ENCODE measurements around the gene ITGA4. TPM values are rescaled to one million over a fixed set of nuclear protein-coding genes. Genes with fewer than 3 reads are reported as not detected.

ITGA4 gene
- total RNA-seq, 1 donor: 27.6 TPM

DNA sequence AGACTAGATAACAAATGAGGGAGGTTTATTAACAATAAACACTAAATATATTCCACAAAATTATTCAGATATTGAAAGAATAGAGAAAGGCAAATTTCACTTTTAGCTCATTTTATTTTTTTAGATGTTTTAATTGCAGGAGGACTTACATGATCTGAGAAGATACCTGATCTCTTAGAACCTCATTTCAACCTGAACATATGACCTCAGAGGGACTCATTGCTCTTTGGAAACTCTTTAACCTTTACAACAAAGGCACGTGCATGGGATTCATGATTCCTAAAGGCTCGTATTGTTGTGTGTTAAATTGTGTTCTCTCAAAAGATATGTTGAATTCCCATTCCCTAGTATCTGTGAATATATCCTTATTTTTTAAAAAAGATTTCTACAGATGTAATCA, 35.7 kb upstream of the ITGA4 start:
- DNase-seq (ENCODE audit: low read depth): no peak
- TF ChIP-seq, protein P1, sequence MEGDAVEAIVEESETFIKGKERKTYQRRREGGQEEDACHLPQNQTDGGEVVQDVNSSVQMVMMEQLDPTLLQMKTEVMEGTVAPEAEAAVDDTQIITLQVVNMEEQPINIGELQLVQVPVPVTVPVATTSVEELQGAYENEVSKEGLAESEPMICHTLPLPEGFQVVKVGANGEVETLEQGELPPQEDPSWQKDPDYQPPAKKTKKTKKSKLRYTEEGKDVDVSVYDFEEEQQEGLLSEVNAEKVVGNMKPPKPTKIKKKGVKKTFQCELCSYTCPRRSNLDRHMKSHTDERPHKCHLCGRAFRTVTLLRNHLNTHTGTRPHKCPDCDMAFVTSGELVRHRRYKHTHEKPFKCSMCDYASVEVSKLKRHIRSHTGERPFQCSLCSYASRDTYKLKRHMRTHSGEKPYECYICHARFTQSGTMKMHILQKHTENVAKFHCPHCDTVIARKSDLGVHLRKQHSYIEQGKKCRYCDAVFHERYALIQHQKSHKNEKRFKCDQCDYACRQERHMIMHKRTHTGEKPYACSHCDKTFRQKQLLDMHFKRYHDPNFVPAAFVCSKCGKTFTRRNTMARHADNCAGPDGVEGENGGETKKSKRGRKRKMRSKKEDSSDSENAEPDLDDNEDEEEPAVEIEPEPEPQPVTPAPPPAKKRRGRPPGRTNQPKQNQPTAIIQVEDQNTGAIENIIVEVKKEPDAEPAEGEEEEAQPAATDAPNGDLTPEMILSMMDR (IDR thresholded peaks at IDR 0.05; ENCODE audit: insufficient read depth, low read length): no peak
- H3K4me3 ChIP-seq (ENCODE audit: low read depth, low read length): no peak overlapping the region

DNA sequence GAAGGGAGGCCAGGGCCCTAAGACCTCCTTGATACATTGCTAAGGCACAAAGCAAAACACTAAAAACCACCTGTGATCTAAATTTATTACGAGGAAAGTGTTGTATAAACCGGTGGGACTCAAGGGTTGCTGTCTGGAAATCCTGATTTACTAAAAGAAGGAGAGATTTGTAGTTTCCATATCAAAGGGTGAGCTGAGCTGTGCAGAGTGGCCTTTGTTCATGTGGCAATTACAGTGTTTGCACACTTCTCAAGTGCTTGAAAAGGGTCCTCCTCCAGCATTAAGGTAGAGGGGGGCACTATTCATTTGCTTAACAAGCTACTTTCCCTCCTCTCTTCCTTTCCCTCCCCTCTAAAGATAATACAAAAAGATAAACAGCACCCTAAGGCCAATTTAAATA, 30.5 kb upstream of the ITGA4 start:
- H3K4me3 ChIP-seq (ENCODE audit: low read depth, low read length): no peak overlapping the region
- TF ChIP-seq, protein P1 (IDR thresholded peaks at IDR 0.05; ENCODE audit: insufficient read depth, low read length): no peak
- no peak for DNase-seq (ENCODE audit: low read depth)

DNA sequence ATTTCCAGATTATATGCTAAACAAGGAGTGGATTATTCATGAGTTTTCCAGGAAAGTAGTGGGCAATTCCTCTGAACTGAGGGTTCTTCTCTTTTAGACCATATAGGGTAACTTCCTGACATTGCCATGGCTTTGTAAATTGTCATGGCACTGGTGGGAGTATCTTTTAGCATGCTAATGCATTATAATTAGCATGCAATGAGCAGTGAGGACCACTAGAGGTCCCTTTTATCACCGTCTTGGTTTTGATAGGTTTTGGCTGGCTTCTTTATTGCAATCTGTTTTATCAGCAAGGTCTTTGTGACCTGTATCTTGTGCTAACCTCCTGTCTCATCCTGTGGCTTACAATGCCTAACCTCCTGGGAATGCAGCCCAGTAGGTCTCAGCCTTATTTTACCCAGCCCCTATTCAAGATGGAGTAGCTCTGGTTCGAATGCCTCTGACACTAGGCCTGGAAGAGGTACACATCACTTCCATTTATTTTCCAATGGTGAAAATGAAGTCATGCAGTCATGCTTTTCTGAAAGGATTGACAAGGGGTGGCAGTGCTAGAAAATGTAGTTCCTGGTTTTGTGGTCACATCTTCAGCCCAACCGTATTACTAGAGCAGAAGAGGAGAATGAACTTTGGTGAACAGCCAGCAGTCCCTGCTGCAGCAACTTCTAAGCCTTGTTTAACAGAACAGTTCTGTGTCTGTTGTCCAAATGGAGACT, 26.6 kb upstream of the ITGA4 start:
- TF ChIP-seq, protein P1 (IDR thresholded peaks at IDR 0.05; ENCODE audit: insufficient read depth, low read length): peak; percentile 47
- H3K4me3 ChIP-seq (ENCODE audit: low read depth, low read length): no peak overlapping the region
- peak; percentile 6 for DNase-seq (ENCODE audit: low read depth)

DNA sequence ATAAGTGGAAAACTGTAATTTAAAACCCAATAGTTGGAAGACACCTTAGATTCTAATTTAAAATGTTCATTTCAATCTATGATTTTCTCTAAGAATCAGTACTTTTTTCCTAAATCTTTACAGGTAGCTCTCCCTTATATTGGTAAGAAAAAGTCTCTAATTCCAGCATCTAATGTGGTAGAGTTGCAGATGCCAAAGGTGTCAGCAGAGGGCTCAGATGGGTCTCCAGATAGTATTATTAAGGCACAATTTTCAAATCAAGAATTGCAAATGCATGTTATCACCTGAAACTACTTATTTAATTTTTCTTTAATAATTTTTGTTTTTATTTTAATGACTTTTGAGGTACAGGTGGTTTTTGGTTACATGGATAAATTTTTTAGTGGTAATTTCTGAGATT, 25.5 kb upstream of the ITGA4 start:
- no peak overlapping the region for H3K4me3 ChIP-seq (ENCODE audit: low read depth, low read length)
- DNase-seq (ENCODE audit: low read depth): no peak
- TF ChIP-seq, protein P1 (IDR thresholded peaks at IDR 0.05; ENCODE audit: insufficient read depth, low read length): no peak

DNA sequence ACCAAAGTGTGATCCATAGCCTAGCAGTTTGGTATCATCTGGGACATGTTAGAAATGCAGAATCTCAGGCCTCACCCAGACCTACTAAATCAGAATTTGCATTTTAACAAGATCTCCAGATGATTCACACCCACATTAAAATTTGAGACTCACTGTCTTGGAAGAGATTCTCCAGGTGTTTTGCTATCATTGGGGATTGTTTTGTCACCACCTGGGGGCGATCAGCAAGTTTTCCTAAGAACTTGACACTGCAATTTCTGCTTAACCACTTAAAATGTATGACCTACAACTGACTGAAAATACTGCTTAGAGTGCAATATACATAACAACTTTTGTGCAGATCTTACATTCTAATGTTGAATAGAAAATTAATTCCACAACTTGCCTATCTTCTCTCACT, 18.9 kb upstream of the ITGA4 start:
- TF ChIP-seq, protein P1 (IDR thresholded peaks at IDR 0.05; ENCODE audit: insufficient read depth, low read length): no peak
- DNase-seq (ENCODE audit: low read depth): no peak
- no peak overlapping the region for H3K4me3 ChIP-seq (ENCODE audit: low read depth, low read length)

DNA sequence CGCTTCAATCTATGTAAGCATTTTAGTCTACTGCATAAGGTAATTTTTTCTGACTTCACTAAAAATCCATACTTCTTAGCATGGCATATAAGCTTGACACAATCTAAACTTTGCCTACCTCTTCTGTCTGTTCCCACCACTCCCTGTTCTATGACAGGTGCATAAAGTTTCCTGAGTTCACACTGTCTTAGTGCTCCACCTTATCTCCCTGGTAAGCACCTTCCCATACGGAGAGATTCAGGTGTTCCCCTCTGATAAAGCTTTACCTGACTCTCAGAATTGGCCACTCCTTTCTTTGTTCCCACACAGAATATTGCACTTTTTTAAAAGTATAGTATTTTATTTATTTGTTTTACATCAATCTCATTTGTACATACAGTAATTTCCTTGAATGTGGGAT, 16.8 kb upstream of the ITGA4 start:
- DNase-seq (ENCODE audit: low read depth): no peak
- no peak overlapping the region for H3K4me3 ChIP-seq (ENCODE audit: low read depth, low read length)
- TF ChIP-seq, protein P1 (IDR thresholded peaks at IDR 0.05; ENCODE audit: insufficient read depth, low read length): no peak

DNA sequence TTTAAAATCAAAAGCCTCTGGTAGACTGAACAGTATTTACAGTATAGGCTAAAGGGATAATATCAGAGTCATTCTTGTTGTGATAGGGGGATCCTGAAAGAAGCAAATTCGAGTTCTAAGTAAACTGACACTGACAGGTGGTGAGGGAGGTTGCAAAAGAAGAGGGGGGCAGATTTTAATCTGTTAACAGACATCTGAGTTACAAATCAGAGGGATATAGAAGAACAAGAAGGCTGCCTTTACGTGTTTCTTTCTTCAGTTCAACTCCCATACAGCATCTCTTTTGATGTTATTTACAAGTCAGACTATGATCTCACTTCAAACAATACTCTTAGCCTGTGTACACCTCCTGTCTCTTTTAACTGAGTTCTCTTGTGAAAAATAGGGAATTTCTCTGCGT, 16.3 kb upstream of the ITGA4 start:
- no peak for DNase-seq (ENCODE audit: low read depth)
- TF ChIP-seq, protein P1 (IDR thresholded peaks at IDR 0.05; ENCODE audit: insufficient read depth, low read length): no peak
- no peak overlapping the region for H3K4me3 ChIP-seq (ENCODE audit: low read depth, low read length)

Data from fibroblast of the aortic adventitia (primary cell).